Osteoblast (primary cell): ENCODE results near the gene EPRS1. TPM values are rescaled to one million over a fixed set of nuclear protein-coding genes. Genes with fewer than 3 reads are reported as not detected.

Source experiments
- DNase-seq: peaks from one replicate; pipeline ENCODE4 v3.0.0; 2011; ENCODE audit warnings: low spot score, mixed read lengths; ENCODE audit not compliant: insufficient read length; ENCODE audit errors: missing footprints
- H2AFZ ChIP-seq: 2 replicates; pipeline ENCODE4 v1.6.0; 2011; ENCODE audit warnings: mild to moderate bottlenecking, low read length
- H3K27ac ChIP-seq: 2 replicates; pipeline ENCODE4 v1.5.1; 2011; ENCODE audit warnings: mild to moderate bottlenecking, low read depth, low read length, moderate library complexity
- H3K27me3 ChIP-seq: 2 replicates; pipeline ENCODE4 v1.6.0; 2012; ENCODE audit warnings: mild to moderate bottlenecking, control low read depth, inconsistent platforms, low read length, moderate library complexity; ENCODE audit not compliant: insufficient read depth
- H3K36me3 ChIP-seq: 2 replicates; pipeline ENCODE4 v1.5.1; 2011; ENCODE audit warnings: mild to moderate bottlenecking, low read length, control low read depth, moderate library complexity; ENCODE audit not compliant: insufficient read depth
- H3K4me1 ChIP-seq: 2 replicates; pipeline ENCODE4 v1.5.1; 2011; ENCODE audit warnings: mild to moderate bottlenecking, low read length, control low read depth, moderate library complexity; ENCODE audit not compliant: insufficient read depth
- H3K4me2 ChIP-seq: 2 replicates; pipeline ENCODE4 v1.6.0; 2011; ENCODE audit warnings: mild to moderate bottlenecking, low read length; ENCODE audit not compliant: insufficient read depth
- H3K4me3 ChIP-seq: fragments of 200-600 bp; sonication (generic); 3 replicates; pipeline ENCODE4 v1.5.1; 2012; ENCODE audit warnings: mild to moderate bottlenecking, low read length, inconsistent platforms; ENCODE audit not compliant: insufficient read depth
- H3K79me2 ChIP-seq: 2 replicates; pipeline ENCODE4 v1.6.0; 2012; ENCODE audit warnings: mild to moderate bottlenecking, low read length, control low read depth, inconsistent platforms; ENCODE audit not compliant: insufficient read depth
- H3K9me3 ChIP-seq: 2 replicates; pipeline ENCODE4 v1.5.1; 2011; ENCODE audit warnings: low read depth, low read length, control low read depth
- H4K20me1 ChIP-seq: 2 replicates; pipeline ENCODE4 v1.6.0; 2012; ENCODE audit warnings: mild to moderate bottlenecking, low read length, control low read depth; ENCODE audit not compliant: insufficient read depth
- total RNA-seq: library from RNA; depleted of rRNA; stranded (reverse); fragments of >200 nt; gene quantifications from 2 replicates; pipeline ENCODE4 v1.2.3, GENCODE V29; 2012
- TF ChIP-seq, protein P1 (sequence below): IDR thresholded peaks from 2 replicates; pipeline ENCODE4 v1.5.1; 2011; ENCODE audit warnings: mild to moderate bottlenecking, low read depth, low read length, moderate library complexity; ENCODE audit errors: extremely low read depth

EPRS1 gene
- total RNA-seq, 1 donor = 203 TPM

DNA sequence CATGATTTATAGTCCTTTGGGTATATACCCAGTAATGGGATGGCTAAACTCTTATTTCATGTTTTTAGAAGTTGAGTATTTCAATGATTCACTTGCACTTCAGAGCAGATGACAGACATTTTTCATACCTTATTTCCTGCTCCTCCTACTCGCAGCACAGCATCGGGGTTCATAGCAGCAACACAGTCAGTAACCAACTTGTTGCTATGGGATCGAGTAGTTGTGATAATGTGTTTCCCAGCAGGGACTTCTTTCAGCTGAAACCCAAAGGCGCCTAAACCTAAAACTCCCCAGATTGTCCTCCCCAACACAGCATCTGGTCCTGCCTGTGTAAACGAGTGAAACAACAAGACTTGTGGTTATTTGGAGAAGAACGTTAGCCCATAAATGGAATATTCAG, 16.3 kb upstream of the EPRS1 start:
- H3K4me1 ChIP-seq = peaks cover 4% of the 10 kb centered on the region
- no peak for DNase-seq
- no peak overlapping the region for H3K4me3 ChIP-seq
- peaks cover 31% of the 10 kb centered on the region for H3K36me3 ChIP-seq
- H3K4me2 ChIP-seq = no peak overlapping the region
- no peak overlapping the region for H3K27ac ChIP-seq
- H3K27me3 ChIP-seq = no peaks in the 10 kb centered on the region
- TF ChIP-seq, protein P1, sequence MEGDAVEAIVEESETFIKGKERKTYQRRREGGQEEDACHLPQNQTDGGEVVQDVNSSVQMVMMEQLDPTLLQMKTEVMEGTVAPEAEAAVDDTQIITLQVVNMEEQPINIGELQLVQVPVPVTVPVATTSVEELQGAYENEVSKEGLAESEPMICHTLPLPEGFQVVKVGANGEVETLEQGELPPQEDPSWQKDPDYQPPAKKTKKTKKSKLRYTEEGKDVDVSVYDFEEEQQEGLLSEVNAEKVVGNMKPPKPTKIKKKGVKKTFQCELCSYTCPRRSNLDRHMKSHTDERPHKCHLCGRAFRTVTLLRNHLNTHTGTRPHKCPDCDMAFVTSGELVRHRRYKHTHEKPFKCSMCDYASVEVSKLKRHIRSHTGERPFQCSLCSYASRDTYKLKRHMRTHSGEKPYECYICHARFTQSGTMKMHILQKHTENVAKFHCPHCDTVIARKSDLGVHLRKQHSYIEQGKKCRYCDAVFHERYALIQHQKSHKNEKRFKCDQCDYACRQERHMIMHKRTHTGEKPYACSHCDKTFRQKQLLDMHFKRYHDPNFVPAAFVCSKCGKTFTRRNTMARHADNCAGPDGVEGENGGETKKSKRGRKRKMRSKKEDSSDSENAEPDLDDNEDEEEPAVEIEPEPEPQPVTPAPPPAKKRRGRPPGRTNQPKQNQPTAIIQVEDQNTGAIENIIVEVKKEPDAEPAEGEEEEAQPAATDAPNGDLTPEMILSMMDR = no peak
- no peaks in the 10 kb centered on the region for H3K79me2 ChIP-seq
- no peaks in the 10 kb centered on the region for H3K9me3 ChIP-seq
- H4K20me1 ChIP-seq = no peaks in the 10 kb centered on the region
- H2AFZ ChIP-seq = no peak overlapping the region

- Histone ChIP-seq H3K4me1 (no peaks in the 10 kb centered on the region), H2AFZ (no peak overlapping the region), H3K9me3 (no peaks in the 10 kb centered on the region), H3K27me3 (no peaks in the 10 kb centered on the region), H3K4me2 (no peak overlapping the region), H3K79me2 (no peaks in the 10 kb centered on the region), H3K36me3 (peaks cover 25% of the 10 kb centered on the region), H4K20me1 (no peaks in the 10 kb centered on the region), H3K4me3 (no peak overlapping the region), H3K27ac (no peak overlapping the region)
- TF ChIP-seq, protein P1 = no peak
- no peak for DNase-seq
These were observed 14.6 kb upstream of the EPRS1 start for GRCh38 chr1:220060876-220061275.

DNA sequence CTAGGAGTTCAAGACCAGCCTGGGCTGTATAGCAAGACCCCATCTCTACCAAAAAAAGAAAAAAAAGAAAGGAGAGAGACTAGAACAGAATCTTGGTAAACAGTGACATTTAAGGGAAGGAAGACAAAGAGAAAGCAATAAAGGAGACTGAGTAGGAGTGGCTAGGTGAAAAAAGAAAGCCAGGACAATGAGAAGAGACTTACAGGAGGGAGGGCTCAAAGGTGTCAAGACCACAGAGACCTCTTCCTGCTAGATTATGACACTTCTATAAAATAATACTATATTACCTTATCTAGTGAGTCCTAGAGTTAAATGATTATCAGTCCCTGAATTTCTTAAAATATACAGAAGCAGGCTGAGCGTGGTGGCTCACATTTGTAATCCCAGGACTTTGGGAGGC, 10.1 kb upstream of the EPRS1 start:
- Histone ChIP-seq H4K20me1 (no peaks in the 10 kb centered on the region), H3K79me2 (no peaks in the 10 kb centered on the region), H2AFZ (no peak overlapping the region), H3K36me3 (peaks cover 8% of the 10 kb centered on the region), H3K27ac (no peak overlapping the region), H3K4me1 (no peaks in the 10 kb centered on the region), H3K4me3 (no peak overlapping the region), H3K9me3 (no peaks in the 10 kb centered on the region), H3K27me3 (no peaks in the 10 kb centered on the region), H3K4me2 (no peak overlapping the region)
- TF ChIP-seq, protein P1 = no peak
- no peak for DNase-seq

GRCh38 chr1:220045356-220046051, 801 bp downstream of the EPRS1 start:
- TF ChIP-seq, protein P1 = no peak
- H4K20me1 ChIP-seq = peaks cover 16% of the 10 kb centered on the region
- H3K79me2 ChIP-seq = peaks cover 67% of the 10 kb centered on the region
- peak overlapping the region; percentile 85 for H3K4me2 ChIP-seq
- H3K27me3 ChIP-seq = no peaks in the 10 kb centered on the region
- DNase-seq = no peak
- H3K27ac ChIP-seq = peak overlapping the region; percentile 93
- H3K9me3 ChIP-seq = no peaks in the 10 kb centered on the region
- H3K4me1 ChIP-seq = peaks cover 16% of the 10 kb centered on the region
- peak overlapping the region; percentile 100 for H3K4me3 ChIP-seq
- peak overlapping the region; percentile 100 for H2AFZ ChIP-seq
- H3K36me3 ChIP-seq = peaks cover 4% of the 10 kb centered on the region
